Left colon (tissue), 2 donors: ENCODE data around the gene PRELP. TPM values are rescaled to one million over a fixed set of nuclear protein-coding genes. Genes with fewer than 3 reads are reported as not detected.
"Not testable (repeated sequence)": the region's sequence is repeated elsewhere in the genome, so short reads cannot be mapped to it uniquely, and the experiment has no call there.

ENCODE experiments used
- ATAC-seq: fragments of 200-7000 bp; cut with Tn5 transposase; one replicate; pipeline ENCODE4 v1.9.1; 2020; ENCODE audit warnings: mild to moderate bottlenecking, moderate library complexity
- DNase-seq, 2 donors: peaks; one replicate each; pipeline ENCODE4 v3.0.0-alpha.2; 2020
- intact Hi-C, 2 donors: fragments of 100-400 bp; cut with DNase I in 1 of 2; cut with micrococcal nuclease in 1 of 2; formaldehyde crosslinking; loops; one replicate each; pipeline versions ENCODE4 v1.11.2 to v1.14.0; 2022; cut with DNase I, micrococcal nuclease
- long read RNA-seq: library from polyadenylated mRNA; unstranded; transcript quantifications from one replicate; pipeline ENCODE4 v2.0.0, GENCODE V29; 2021
- total RNA-seq, 2 donors: library from RNA; stranded (reverse); fragmentation: NEBNext Ultra II Directional; extraction: Animal tissue kit (Norgen Biotek cat#: 25700); gene quantifications; one replicate each; pipeline ENCODE4 v1.2.1, GENCODE V29; 2021
- donor health status: DM: no; HTN: no; CAD: no.
- donor health status: DM: yes; HTN: yes; CAD: no.

PRELP gene
- 10 to 100 TPM in 1 of 2 donors, 1 to 10 TPM in 1; 6.6 to 19.7 TPM for total RNA-seq
- long read RNA-seq, full-length matches to known transcripts: 4 of 19 reads
- long read RNA-seq, partial matches to known transcripts: 8 of 19 reads
- long read RNA-seq, other reads (novel, unspliced or antisense): 7 of 19 reads

DNA sequence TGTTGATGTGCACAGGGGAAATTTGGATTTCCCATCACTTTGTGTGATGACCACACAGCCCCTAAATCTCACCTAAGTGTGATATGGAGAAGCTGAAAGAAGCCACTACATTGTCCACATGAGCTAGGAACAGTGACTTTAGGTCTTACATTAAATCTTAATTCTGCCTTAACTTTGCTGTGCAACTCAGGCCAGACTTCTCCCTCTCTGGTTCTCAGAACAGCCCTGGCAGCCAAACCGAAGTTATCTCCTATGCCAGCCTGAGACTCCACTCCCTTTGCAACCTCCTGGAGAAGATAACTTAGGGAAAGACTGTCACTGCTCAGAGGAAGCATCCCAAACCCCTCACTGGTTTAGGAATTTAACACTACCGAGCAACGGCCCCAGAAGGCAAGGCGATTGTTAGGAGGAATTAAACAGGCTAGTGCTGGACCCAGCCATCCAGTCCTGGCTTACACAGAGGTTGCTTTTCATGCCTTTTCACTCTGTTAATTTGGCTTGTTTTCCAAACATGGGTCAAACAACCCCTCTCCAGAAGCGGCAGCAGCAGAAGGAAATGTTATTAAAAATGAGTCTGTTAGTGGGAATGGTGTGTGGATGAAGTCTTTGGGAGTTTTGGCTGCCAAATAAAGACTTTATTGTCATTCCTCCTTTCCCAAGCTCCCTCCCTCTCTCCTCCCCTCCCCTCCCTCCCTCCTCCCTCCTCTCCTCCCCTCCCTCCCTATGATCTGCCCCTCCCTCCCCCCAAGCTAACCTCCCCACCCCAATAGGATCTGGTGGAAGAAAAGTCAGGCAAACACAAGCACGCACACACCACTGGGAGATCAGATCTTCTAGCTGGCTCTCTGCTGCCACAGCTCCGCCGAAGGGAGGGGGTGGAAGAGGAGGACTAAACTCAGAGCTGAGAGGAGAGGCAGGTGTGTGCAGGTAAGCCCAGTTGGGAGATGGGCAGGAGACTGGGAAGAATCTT lies at the start of gene PRELP:
Gene PRELP, plus strand, starts transcription at position 795 of the 970 bp plus-strand sequence. CDS start 7,379 bp downstream, outside the sequence.
- peak; percentile 29 to 62 for DNase-seq
- ATAC-seq: peak; percentile 75
- intact Hi-C loops: no loop called here

DNA sequence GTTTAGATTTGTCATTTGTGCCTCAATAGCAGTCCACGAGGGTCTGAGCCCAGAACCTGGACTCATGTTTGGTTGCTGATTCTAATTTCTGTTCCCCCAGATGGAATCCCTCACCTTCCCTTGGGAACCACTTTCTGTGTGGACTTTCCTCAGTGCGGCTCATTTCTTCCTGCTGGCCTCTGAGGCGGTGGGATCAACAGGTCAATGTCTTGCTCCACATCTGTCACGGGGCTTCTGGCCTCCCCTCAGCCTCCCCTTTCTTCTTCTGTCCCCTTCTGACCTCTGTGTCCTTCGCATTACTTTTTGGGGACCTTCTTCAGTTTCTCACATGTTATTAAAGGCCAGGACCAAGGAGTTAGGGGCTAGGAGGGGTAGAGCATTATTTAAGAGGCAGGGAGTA lies 49.2 kb upstream of the PRELP start:
- ATAC-seq (peak; percentile 14), DNase-seq (no peak)
- intact Hi-C loops: no loop called here

DNA sequence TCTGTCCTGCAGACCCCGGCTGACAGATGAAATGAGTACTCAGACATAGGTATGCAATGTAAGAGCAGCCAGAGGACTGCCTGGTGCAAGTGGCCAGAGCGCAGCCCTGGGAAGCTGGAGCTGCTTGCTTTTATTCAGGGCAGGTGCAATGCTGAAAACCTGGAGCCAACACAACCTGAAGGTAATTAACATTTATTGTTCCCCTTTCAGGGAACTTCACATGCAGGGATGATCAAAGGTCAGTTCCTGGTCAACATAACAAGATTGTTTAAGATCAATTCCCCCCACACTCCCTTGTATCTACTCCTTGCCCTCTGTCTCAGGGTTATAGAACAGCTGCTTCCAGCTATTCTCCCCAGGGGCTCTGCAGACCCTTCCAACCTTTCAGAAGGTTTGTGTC lies 48.7 kb upstream of the PRELP start:
- ATAC-seq: peak; percentile 59
- DNase-seq: peak; percentile 66 to 76

DNA sequence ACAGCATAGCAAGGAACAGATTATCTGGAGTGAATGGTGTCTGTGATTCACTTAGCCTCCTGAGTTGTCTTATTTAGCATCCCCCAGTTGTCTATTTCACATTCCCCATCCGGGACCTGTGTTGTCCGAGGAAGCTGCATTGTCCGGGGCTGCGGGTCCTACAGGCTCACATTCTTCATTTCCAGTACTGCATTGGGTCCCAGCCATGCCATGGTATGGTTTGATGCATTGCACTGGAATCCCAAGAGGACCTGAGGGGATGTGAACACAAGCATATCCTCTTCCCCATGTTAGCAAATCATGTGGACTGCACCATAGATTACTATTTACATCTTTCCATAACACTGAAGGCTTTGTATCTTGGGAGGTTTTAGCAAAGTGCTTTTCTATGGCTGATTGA lies 48.2 kb upstream of the PRELP start:
- no peak for ATAC-seq
- DNase-seq: no peak
- intact Hi-C loops: no loop called here

More for the DNA sequence above, 48.7 kb upstream of the PRELP start:
- intact Hi-C loops: no loop called here

DNA sequence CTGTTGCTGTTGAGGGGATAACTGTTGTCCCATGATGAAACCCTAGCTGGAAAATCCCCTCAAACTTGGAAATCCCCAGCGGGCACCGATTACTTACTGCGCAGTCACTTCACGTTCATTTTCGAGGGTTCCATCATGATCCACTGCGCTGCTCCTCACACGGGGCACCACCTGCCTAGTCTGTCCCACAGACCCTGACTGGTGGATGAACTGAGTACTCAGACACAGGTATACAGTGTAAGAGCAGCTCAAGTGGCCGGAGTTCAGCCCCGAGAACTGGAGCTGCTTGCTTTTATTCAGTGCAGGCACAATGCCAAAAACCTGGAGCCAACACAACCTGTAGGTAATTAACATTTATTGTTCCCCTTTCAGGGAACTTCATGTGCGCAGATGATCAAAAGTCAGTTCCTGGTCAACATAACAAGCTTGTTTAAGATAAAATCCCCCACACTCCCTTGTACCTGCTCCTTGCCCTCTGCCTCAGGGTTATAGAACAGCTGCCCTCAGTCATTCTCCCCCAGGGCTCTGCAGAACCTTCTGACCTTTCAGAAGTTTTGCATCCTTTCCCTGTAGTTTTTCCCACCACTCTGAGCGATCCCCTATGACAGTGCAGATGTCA lies 46.5 kb upstream of the PRELP start:
- DNase-seq (peak; percentile 75 to 79), ATAC-seq (peak; percentile 65)
- intact Hi-C loops: no loop called here

DNA sequence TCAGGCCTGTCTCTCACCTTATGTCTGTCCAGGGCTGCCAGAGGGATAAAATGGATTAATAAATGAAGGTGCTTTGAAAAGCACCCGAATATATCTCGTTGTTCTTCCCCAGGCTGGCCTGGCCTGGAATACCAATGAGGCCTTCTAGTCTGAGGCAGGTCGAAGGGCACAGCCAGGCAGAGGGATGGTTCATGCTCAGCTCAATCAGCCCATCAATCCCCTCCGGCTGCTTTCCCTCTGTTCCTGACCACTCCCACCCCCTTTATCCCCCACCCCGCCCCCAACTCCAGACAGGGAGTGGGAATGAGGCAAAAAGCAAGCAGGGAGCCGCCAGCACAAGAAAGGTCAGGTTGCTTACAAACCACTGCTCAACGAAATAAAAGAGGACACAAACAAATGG lies 40.0 kb upstream of the PRELP start:
- intact Hi-C loops: loop anchor here (10.0 kb wide), 1 partner anchor 71 kb away; no protein-coding TSS in a partner anchor
- ATAC-seq (no peak), DNase-seq (no peak)

DNA sequence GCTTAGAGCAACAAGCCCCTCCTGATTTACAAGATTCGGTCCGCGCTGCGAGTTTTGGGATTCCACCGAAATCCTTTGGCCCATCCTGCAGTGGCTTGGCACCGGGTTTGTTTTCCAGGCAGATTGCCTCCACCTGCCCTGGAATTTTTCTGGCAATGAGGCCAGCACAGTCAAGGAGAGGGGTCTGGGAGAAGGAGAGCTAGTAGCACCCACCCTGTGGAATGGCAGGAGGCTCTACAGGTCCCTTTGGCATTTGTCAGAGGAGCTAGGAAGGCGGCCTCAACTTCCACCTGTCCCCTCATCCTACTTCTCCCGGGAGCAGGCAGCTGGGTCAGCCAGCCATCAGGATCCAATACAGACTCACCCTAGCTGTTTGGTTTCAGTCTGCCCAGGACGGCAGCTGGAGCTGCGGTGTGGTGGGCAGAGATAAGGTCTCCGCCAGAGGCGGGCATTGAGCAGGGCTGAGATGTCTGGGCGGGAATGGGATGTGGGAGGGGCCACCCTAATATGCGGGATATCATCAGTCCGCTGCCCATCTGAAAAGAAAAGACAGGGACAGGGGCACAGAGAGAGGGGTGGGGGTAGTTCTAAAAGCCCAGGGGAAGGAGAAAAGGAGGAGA lies 37.8 kb upstream of the PRELP start:
- intact Hi-C loops: loop anchor here (10.0 kb wide), 1 partner anchor 73 kb away; no protein-coding TSS in a partner anchor
- DNase-seq (no peak), ATAC-seq (no peak)

DNA sequence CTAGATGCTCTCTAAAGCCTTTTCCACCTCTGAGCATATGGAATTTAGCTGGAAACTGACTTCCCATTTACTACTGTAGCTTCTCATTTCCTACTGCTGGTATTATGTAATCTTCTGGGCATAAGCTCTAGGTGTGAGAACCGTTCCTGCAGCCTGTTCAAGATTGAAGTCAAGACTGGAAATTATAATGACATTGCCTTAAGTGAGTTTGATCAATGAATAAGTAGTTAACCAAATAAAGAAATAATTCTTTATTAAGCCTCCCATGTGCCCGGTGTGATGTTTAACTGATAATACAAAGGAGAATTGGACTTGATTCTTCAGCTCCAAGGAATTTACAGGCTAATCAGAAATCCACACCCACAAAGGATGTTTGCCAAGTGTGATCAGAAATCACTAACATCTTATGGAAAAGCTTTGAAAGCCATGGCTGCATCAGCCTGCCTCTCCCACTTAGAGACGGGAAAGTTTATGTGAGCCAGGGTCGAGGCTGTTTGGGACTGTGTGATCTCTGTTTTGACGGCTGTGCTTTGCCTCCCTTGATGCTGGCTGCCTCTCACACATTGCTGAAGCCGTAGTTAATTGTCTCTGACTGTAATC lies 36.4 kb upstream of the PRELP start:
- no peak for DNase-seq
- intact Hi-C loops: loop anchor here (10.0 kb wide), 1 partner anchor 74 kb away; no protein-coding TSS in a partner anchor
- ATAC-seq: peak; percentile 49

DNA sequence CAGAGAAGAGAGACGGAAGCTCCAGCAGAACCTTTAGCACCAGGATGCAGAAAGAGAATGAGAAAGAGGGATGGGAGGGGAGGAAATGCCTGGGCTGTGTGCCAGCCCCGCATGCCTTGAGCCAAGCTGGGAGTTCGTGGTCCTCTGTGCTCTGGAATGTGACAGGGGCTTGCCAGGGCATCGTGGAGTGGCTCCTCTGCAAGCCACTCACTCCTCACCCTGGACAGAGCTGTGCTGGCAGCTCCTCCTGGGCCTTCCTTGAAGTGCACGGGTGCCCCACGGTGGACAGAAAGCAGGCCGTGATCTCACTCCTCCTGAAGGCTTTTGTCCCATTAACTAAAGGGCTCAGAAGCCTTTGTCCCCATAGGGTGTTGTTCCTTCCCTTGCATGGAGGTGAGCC lies 34.8 kb upstream of the PRELP start:
- intact Hi-C loops: loop anchor here in 1 of 2 donors (2.0 to 5.0 kb wide), 2 partner anchors 100 to 168 kb away; no protein-coding TSS in a partner anchor
- ATAC-seq (peak; percentile 94), DNase-seq (peak; percentile 80 to 81)

DNA sequence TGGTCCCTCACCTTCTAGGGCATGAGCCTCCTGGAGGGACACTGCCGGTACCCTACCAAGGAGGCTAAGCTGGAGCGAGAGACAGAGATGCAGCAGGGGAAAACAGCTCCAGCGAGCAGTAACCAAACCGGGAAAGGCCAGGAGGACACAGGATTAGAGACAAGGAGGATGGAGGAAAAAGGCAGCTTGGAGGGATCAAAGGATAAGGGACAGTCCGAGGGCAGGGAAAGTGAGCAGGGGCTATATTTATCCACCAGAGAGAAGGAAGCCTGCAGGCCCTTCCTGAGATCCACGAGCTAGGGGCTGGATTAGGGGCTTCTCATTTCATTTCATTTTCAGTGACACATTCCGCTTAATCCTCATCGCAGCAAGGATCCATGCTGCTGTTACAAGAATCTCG lies 33.8 kb upstream of the PRELP start:
- ATAC-seq: no peak
- no peak for DNase-seq
- intact Hi-C loops: loop anchor here in 1 of 2 donors (2.0 to 5.0 kb wide), 2 partner anchors 101 to 169 kb away; no protein-coding TSS in a partner anchor

DNA sequence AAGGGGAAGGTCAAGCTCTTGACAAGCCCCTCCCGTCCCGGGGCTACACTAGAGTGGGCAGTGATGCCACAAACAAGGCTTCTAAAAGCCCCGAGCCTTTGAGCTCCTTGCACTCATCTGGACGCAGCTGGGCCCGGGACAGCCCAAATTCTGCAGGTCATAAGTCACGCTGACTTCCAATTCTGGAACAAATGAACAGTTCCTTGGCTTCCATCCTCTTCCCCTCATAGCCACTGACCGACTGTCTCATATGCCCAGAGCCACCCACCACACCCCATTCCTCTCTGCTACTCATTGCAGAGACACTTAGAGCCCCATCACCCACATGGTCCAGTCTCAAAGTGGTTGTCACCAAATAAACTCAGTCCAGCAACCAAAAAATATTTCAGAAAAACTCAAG lies 32.8 kb upstream of the PRELP start:
- intact Hi-C loops: loop anchor here in 1 of 2 donors (5.0 kb wide), 1 partner anchor 171 kb away; no protein-coding TSS in a partner anchor
- ATAC-seq: no peak
- DNase-seq: no peak

DNA sequence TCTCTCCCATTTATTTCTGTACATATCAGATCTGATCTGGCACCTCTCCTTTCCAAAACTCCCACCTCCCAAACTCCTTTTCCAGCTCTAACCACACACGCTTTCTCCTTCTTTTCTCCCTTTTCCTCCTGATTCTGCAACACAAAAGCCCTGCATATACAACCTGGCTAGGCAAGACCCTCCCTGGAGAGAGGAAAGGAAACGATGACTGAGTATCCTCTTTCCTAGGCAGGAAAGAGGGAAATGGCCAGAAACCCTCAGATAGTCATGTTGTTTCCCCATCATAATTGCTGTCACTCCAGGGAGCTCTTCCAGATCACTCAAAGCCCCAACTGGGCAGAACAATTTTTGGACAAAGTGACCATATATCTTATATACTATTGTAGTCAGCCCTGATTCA lies 32.3 kb upstream of the PRELP start:
- intact Hi-C loops: loop anchor here in 1 of 2 donors (5.0 kb wide), 1 partner anchor 171 kb away; no protein-coding TSS in a partner anchor
- no peak for DNase-seq

DNA sequence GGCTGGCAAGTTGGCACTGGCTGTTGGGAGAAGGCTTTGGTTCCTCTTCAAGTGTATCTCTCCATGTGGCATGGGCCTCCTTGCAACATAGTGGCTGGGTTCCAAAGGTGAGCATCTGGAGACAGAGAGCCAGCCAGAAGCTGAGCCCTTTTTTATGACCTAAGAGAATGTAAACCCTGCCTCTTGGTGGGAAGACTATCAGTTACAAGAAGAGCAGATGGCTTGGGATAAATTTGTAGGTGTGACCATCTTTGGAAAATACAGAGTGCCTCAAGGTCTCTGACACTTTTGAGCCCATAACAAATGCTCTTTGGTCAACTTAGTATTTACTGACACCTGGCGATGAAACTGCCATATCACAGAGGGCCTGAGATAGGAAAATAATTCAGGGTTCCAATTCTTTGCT lies 31.4 kb upstream of the PRELP start:
- intact Hi-C loops: loop anchor here in 1 of 2 donors (5.0 kb wide), 1 partner anchor 172 kb away; no protein-coding TSS in a partner anchor
- DNase-seq (peak; percentile 22 to 54), ATAC-seq (peak; percentile 41)

More for the DNA sequence above, 32.3 kb upstream of the PRELP start:
- no peak for ATAC-seq

DNA sequence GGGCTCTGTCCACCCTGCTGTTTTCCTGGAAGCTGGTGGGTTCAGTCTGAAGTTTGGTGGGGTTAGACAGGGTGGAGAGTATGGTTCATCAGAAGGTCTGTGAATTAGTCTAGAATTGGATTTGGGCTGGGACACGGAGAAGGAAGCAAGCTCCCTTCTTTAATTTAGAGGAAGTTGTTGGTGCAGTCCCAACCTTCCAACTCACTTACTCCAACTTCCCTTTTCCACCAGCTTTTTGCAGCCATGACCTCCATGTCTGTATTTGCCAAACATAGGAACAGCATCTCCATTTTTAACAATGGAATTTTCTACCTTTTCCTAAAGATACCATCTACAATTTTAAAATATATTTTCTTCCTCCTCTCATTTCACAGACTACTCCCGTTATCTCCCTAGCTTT lies 28.5 kb upstream of the PRELP start:
- no peak for ATAC-seq
- intact Hi-C loops: no loop called here
- no peak for DNase-seq

DNA sequence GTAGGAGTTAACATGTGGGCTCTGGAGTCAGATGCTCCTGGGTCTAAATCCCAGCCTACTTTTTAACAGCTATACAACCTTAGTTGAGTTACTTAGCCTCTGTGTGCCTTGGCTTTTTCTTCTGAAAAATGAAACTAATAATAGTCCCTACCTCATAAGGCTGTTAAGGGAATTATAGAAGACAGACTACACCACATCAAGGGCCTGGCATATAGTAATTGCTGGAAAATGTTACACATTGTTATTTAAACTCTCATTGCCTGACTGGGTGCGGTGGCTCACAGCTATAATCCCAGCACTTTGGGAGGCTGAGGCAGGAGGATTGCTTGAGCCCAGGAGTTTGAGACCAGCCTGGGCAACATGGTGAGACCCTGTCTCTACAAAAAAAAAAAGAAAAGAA lies 28.0 kb upstream of the PRELP start:
- intact Hi-C loops, ATAC-seq, DNase-seq: not testable (repeated sequence)

DNA sequence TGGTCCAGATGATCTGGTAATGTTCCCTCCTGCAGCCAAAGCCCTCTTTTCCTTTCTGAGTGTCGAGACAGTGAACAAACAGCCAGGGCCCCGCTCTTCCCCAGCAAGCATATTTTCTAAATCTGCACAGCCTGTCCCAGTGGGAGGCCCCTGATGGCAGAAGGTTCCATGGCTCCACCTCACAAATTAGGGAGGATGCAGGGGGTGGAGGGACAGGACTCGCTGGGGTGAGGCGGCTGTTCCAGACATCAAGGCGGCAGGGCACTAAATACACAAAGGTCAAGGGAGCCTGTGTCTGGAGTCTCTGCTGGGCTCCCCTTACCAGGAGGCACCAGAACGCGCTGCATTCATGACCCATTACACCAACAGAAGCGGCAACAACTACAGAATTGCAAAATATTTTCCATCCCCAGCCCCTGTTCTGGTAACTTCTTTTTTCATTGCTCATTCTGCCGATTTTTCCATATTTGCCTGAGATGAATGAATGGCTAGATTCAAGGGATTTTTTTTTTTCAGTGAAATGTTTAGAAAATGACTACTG lies 27.0 kb upstream of the PRELP start:
- intact Hi-C loops: no loop called here
- no peak for ATAC-seq
- DNase-seq: no peak

DNA sequence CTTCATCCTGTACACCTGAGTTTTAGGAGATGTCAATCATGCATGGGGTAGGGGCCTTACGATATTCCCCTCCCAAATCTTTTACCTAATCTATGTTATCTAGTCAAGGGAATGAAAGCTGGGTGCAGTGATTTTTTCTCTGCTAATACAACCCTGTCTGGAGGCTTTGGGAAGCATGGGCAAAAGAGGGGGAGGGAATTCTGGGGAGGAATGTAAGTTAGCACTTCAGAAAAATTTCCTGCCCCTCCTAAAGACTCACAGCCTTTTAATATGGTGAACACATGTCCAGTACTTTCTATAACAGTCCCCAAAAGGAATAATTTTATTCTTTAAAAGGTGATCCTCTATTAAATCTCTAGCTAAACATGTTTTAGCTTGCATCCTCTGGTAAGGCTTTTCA lies 25.6 kb upstream of the PRELP start:
- ATAC-seq (no peak), DNase-seq (no peak)
- intact Hi-C loops: no loop called here
